Activated CD4-positive, alpha-beta T cell treated with anti-CD3 and anti-CD28 coated beads for 4 hours (primary cell): Measurements from ENCODE around the gene MCFD2.
"Not testable (repeated sequence)": the region's sequence is repeated elsewhere in the genome, so short reads cannot be mapped to it uniquely, and the experiment has no call there.

Experiments used
- DNase-seq, 2 donors: peaks; one replicate each; pipeline ENCODE4 v3.0.0-alpha.2; 2020

The MCFD2 gene

GRCh38 chr2:46936566-46936965 is 21.0 kb upstream of the MCFD2 start:
- no peak for DNase-seq

- no peak for DNase-seq
These were observed 19.5 kb upstream of the MCFD2 start for GRCh38 chr2:46935071-46935470.

GRCh38 chr2:46929612-46930011 is 14.0 kb upstream of the MCFD2 start:
- no peak for DNase-seq

- no peak for DNase-seq
These were observed 11.3 kb upstream of the MCFD2 start for GRCh38 chr2:46926863-46927262.

- no peak for DNase-seq
These were observed 10.1 kb upstream of the MCFD2 start for GRCh38 chr2:46925474-46926351.

- DNase-seq = no peak
These were observed 9.0 kb upstream of the MCFD2 start for GRCh38 chr2:46924608-46925007.

- DNase-seq = no peak
These were observed 8.4 kb upstream of the MCFD2 start for GRCh38 chr2:46924038-46924437.

GRCh38 chr2:46923041-46923528 is 7.5 kb upstream of the MCFD2 start:
- no peak for DNase-seq

- no peak for DNase-seq
These were observed 7.0 kb upstream of the MCFD2 start for GRCh38 chr2:46922606-46923005.

- DNase-seq = no peak
These were observed 6.3 kb upstream of the MCFD2 start for GRCh38 chr2:46921676-46922448.

GRCh38 chr2:46917628-46918027 is 2.0 kb upstream of the MCFD2 start:
- no peak for DNase-seq

GRCh38 chr2:46915811-46916630 is 415 bp upstream of the MCFD2 start:
- peak; percentile 70 to 79 for DNase-seq

GRCh38 chr2:46914578-46915230 is 902 bp downstream of the MCFD2 start:
- DNase-seq = no peak

GRCh38 chr2:46913471-46914381 is 1.9 kb downstream of the MCFD2 start:
- no peak for DNase-seq

GRCh38 chr2:46909771-46910419 is 5.7 kb downstream of the MCFD2 start:
- no peak for DNase-seq

- DNase-seq = no peak
These were observed 6.5 kb downstream of the MCFD2 start for GRCh38 chr2:46909150-46909549.

- not testable (repeated sequence) for DNase-seq
These were observed 10.5 kb downstream of the MCFD2 start for GRCh38 chr2:46904908-46905678.

GRCh38 chr2:46902980-46903379 is 12.6 kb downstream of the MCFD2 start:
- not testable (repeated sequence) for DNase-seq

GRCh38 chr2:46902465-46902864 is 13.1 kb downstream of the MCFD2 start:
- DNase-seq = no peak

- DNase-seq = no peak
These were observed 14.0 kb downstream of the MCFD2 start for GRCh38 chr2:46901611-46902010.
